Subcutaneous adipose tissue (tissue), 4 donors: ENCODE data around the gene NCAPD3. TPM values are rescaled to one million over a fixed set of nuclear protein-coding genes. Genes with fewer than 3 reads are reported as not detected.

ENCODE experiments used
- CTCF ChIP-seq: fragments of 450-650 bp; IDR thresholded peaks from one replicate; pipeline ENCODE4 v1.5.1; 2016; ENCODE audit warnings: low read depth, mild to moderate bottlenecking, control low read depth, antibody characterized with exemption, moderate library complexity
- total RNA-seq, 4 donors: library from RNA; depleted of rRNA; stranded (reverse); fragments of >200 nt; gene quantifications; one replicate each; pipeline ENCODE4 v1.1.0, GENCODE V29; 2016

NCAPD3 gene
- total RNA-seq, 4 donors from 2014 or later: 10.5 to 18.7 (median 13.8) TPM

- TF ChIP-seq CTCF: no peak
Observed at GRCh38 chr11:134171951-134172350, 51.8 kb downstream of the NCAPD3 start.

- no peak for TF ChIP-seq CTCF
Observed at GRCh38 chr11:134170919-134171281, 52.9 kb downstream of the NCAPD3 start.

GRCh38 chr11:134170177-134170918 is 53.4 kb downstream of the NCAPD3 start:
- no peak for TF ChIP-seq CTCF

GRCh38 chr11:134164490-134165370 is 59.0 kb downstream of the NCAPD3 start:
- no peak for TF ChIP-seq CTCF

- no peak for TF ChIP-seq CTCF
Observed at GRCh38 chr11:134159652-134160051, 64.1 kb downstream of the NCAPD3 start.

- no peak for TF ChIP-seq CTCF
Observed at GRCh38 chr11:134158023-134158422, 65.7 kb downstream of the NCAPD3 start.

GRCh38 chr11:134157451-134157850 is 66.3 kb downstream of the NCAPD3 start:
- no peak for TF ChIP-seq CTCF
